CD4-positive, alpha-beta T cell treated with Interleukin-17A for 1 hour (primary cell): ENCODE data around the gene CARMIL1.

Experiments
- DNase-seq: peaks from one replicate; pipeline ENCODE4 v3.0.0-alpha.2; 2020

Gene CARMIL1

GRCh38 chr6:25311331-25311840, 32.2 kb downstream of the CARMIL1 start:
- no peak for DNase-seq

DNA sequence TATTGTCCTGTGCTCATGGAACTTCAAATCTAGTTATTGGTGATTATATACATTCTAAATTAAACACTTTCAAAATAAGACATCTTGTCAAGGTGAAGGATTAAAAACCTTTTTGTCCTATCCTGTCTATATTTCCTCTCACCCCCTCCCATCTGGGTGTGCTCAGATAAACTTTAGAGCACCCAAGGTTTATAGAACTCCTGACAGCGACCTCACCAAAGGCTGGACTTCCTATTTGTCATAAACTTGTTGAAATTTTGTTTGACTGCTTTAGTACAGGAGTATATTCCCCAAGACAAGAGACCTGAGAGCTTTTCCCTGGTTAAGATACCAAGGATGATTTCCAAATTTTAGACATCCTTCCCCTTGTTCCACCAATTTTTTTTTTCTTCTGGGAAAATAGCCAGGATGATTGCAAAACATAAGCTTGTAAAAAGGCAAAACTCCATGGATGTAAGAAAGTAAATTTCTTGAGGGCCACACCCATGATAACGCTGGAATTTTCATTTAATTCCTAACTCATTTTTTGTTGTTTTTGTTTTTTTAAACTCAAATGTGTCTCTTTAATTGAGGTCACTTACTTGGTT, 33.0 kb downstream of the CARMIL1 start:
- no peak for DNase-seq

- no peak for DNase-seq
These were observed 33.5 kb downstream of the CARMIL1 start for GRCh38 chr6:25312703-25313102.

DNA sequence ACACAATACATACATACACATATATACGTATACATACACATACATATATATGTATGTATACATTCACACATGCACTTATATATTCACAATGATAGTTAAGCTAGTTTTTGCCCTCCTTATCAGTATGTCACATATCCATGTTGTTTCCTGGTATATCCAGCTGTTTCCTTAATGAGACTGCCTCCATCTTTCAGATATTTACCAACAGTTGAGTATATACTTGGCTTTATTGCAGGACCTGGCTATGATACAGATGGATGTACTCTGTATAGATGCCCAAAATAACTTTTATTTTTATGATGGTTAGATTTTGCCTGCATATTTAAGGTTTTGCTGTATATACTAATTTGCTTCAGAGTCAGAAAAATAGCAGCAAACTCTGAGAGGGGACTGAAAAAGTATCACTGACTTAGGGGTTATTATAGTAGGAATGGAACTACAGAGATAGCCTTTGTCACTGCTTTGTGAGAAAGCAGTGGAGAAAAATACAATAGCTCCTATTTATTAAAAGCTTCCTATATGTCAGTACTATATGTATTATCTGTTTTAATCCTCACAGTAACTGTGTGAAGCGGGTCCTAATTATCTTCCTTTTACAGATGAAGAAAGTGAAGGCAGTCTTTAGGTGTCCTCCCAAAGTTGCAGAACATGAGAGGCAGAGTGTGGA, 35.5 kb downstream of the CARMIL1 start:
- no peak for DNase-seq

- DNase-seq, result no peak
These were observed 36.3 kb downstream of the CARMIL1 start for GRCh38 chr6:25315194-25316177.

GRCh38 chr6:25316626-25317025, 37.5 kb downstream of the CARMIL1 start:
- no peak for DNase-seq

- DNase-seq, result no peak
These were observed 39.4 kb downstream of the CARMIL1 start for GRCh38 chr6:25318589-25318988.

DNA sequence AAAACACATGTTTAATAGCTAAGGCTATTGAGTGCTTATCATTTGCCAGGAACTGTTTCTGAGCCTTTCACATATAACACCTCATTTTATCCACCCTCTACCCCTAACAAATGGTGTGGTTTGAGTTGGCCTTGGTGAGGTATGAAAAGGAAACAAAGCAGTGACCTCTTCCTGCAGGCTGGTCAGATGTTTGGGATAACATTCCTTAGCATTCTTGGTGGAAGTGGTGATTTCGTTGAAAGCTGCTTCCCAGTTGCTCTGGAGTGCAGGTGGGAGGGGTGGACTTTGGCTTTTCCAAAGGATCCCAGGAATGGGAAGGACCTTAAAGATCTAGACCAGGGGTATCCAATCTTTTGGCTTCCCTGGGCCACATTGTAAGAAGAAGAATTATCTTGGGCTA, 41.3 kb downstream of the CARMIL1 start:
- DNase-seq, result no peak

DNA sequence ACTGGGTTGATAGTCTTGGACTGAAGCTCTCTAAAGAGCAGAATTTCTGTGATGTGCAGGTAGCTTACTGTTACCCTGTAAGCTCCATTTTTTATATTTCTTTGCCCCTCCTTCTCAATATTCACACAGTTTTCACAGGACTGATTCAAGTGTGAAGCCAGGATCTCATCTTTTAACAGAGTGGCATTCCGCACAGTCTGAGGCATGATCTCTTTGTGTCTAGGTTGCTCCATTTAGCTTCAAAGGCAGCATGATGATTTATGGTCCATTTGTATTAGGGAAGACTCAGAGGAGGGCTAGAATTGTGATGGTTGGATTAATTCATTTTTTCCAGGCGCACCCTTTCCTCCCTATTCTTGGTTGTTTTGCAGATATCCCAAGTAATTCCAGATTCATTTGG, 43.5 kb downstream of the CARMIL1 start:
- no peak for DNase-seq

DNA sequence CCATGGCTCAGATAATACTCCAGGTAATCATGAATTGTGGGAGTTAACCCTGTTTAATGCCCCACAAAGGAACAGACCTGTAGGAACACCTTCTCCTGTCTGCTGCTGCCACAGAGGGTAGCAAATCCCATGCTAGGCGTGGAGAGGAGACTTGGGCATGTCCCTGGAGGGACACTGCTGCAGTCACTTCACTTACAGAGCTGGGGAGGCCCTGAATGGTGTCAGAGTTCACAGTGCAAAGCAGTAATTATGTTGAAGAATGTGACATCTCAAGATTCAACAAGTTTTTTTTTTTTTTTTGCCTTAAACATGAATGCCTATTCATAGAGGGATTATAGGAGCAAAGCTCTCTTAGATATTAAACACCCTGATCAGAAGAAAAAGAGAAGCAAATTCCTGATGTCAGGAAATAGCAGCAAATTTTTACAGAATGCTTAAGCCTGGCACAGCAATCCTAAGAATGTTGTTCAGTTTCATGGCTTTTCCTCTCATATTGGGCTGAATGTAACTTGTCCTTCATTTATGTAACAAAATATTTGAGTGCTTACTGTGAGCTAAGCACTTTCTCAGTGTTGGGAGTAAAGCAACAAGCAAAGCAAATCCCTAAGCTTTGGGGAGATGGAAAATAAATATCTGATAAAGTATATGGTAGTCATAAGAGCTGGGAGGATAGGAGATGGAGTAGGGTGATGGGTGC, 45.0 kb downstream of the CARMIL1 start:
- no peak for DNase-seq

DNA sequence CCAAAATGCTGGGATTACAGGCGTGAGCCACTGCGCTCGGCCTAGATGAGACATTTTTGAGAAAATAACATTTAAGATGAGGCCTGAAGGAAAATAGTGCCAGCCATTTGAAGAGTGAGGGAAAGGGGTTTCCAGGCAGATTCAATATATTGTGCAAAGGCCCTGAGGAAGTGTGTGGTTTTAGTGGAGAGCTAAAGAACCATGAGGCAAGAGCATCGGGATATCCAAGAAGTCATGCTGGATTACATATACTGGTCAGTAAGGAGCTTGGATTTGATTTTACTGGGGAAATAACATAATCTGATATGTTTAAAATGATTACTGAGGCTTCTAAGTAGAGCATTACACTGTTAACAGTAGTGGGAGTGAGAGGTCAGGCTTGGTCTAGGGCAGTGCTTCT, 47.0 kb downstream of the CARMIL1 start:
- no peak for DNase-seq

DNA sequence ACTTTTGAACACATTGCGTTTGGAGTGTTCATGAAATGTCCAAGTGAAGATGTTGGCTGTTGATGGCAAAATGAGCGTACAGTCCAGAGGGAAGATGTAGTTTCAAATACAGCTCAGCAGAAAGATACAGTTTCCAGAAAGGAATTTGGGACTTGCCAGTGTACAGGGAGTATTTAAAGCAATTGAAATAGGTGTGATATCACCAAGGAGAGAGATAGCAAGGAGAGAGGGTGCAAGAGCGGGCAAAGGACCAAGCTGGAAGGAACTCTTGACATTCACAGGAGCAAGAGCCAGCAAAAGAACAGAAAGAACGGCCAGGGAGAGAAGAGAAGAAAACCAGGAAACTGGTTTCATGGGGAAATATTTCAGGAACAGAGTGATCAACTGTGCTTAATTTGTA, 47.8 kb downstream of the CARMIL1 start:
- DNase-seq, result no peak

- no peak for DNase-seq
These were observed 48.3 kb downstream of the CARMIL1 start for GRCh38 chr6:25327432-25327831.

DNA sequence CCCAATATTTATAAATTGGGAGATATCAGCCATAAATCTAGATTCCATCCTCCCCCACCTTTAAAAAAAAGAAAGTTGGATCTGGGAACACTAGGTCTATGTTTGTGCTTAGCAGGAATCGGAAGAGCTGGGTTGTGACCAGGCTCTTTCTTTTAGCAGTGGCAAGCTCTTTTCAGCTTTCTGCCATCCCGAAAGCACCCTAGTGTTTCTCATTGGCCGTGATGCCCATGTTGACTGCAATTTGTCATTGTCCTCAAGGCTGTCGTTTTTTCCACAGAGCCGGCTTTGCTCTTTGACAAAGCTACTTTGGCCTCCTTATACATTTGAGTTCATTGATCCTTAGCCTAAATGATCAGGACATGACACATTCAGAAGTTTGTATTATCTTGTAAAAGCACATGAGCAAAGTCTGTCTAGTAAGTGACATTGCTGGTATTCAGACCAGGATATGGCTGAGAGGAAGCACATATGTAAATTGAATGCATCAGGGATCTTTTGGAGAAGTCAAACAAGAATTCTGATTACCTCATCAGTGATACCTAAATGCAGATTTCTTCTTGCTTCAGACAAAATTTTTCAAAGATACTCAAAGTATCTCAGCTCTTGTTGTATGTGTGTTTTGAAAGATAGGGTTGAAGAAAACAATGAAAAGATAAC, 50.1 kb downstream of the CARMIL1 start:
- no peak for DNase-seq

DNA sequence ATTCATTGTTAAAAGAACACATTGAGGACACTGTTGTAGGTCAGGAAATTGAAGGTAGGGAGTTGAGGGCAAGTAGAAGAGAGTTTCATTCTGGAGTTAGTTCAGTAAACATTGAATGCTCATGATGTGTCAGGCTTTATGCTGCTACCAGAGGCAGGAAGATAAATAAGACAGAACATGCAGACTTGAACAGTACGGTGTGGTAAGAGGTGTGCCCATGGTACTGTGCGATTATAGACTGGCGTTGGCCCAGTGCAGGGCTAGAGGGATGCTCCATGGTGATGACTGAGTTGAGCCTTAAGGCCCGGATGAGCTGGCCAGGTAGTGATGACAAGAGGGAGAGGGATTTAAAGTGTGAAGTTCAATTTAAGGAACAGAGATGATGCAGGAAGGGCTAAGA, 50.8 kb downstream of the CARMIL1 start:
- DNase-seq, result no peak

DNA sequence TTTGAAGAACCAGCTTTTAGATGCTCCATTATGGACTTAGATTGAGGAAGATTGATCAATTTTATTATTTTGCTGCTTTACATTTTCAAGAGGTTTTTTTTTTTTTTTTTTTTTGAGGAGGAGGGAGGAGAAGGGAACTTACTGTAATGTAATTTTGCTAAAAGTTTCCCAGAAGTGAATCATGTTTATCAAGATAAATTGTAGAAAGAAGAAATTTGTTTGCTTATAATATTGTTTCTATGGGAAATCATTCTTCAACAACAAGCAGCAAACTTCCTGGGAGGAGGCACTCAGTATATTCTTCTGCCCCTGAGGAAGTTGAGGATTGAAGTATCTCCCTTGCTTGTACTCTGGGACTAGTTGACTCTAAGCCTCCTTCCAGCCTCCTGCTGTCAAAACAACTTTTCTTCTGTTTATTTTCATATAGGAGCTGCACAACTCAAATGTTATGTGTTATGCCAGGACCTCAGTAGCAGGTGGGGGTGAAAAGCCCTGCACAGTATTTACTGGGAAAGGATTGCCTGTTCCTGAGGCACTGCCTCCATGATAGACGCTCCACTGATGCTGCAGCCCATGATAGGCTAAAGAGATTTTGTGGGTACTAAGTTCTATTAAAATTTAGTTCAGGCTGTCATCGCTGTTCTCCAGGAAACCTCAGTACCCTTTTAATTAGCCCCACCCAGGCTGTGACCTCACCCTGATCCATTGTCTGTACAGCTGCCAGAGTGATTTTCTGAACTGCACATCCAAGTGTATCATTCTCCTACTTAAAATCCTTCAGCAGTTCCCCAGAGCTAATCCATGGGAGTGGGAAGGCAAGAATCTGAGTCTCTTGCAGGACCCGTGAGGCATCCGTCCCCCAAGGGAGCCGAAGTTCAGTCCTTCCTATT, 51.9 kb downstream of the CARMIL1 start:
- DNase-seq, result no peak

DNA sequence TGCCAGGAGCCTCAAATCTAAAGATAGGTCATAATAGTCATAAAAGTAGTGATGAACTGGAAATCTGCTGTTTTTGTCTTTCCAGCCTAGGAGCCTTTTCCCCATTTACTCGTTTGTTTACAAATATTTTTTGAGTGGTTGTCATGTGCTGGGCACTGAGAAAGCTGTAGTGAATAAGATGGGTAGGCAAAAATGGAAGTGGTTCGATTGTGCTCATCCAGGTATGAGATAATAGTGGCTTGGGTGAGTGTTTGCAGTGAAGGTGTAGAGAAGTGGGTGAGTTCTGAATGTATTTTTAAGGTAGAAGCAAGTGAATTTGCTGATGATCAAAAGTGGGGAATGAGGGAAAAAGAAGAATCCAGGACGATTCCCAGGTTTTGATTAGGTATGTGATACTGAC, 53.0 kb downstream of the CARMIL1 start:
- DNase-seq, result no peak

DNA sequence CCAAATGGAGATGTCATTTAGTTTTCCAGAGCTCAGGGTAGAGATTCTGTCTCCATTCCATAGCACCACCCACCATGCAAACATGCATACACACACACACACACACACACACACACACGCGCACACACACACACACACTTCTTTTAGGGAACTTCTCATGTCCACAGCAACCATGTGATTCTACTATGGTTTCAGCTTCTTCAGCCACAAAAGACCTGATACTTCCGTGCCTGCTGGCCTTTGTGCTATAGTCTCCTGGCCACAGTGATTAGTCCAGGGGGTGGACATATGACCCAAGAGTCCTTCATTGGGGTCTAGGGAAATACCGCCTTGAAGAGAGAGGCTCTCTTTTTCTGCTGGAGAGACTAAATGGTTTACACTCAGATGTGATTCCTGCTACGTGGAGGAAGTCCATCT, 53.5 kb downstream of the CARMIL1 start:
- DNase-seq, result no peak

- DNase-seq, result no peak
These were observed 54.3 kb downstream of the CARMIL1 start for GRCh38 chr6:25333471-25333870.

- no peak for DNase-seq
These were observed 55.6 kb downstream of the CARMIL1 start for GRCh38 chr6:25334793-25335192.

GRCh38 chr6:25336996-25337395, 57.8 kb downstream of the CARMIL1 start:
- DNase-seq, result no peak
